ENCODE measurements around the gene GEMIN4. TPM values are rescaled to one million over a fixed set of nuclear protein-coding genes. Genes with fewer than 3 reads are reported as not detected.

The GEMIN4 gene
- total and polyA plus RNA-seq, 8 donors, result 14.0 to 34.5 (median 31.7) TPM

GRCh38 chr17:742147-742793 lies 9.8 kb downstream of the GEMIN4 start:
- no peak for TF ChIP-seq CTCF (IDR thresholded peaks at IDR 0.05)
- Histone ChIP-seq H3K36me3 (peaks cover 0 to 90% of the 10 kb centered on the region in 2 donors), H3K9me3 (no peaks in the 10 kb centered on the region), H3K27ac (no peak overlapping the region), H3K27me3 (no peaks in the 10 kb centered on the region), H3K4me1 (peaks cover 0 to 13% of the 10 kb centered on the region in 2 donors), H3K4me3 (no peak overlapping the region)
- intact Hi-C loops (cut with DNase I), result no loop called here
- DNase-seq (no peak), ATAC-seq (no peak)

- H3K27me3 ChIP-seq, result no peaks in the 10 kb centered on the region
- peaks cover 0 to 13% of the 10 kb centered on the region in 2 donors for H3K4me1 ChIP-seq
- ATAC-seq, result peak; percentile 62
- H3K36me3 ChIP-seq, result peaks cover 0 to 72% of the 10 kb centered on the region in 2 donors
- H3K4me3 ChIP-seq, result no peak overlapping the region
- no peak for TF ChIP-seq CTCF (IDR thresholded peaks at IDR 0.05)
- peak overlapping the region in 1 of 2 donors; percentile 87 for H3K27ac ChIP-seq
- no peaks in the 10 kb centered on the region for H3K9me3 ChIP-seq
- DNase-seq, result peak in 1 of 4 donors; percentile 42
- intact Hi-C loops (cut with DNase I), result no loop called here
These were observed 11.6 kb downstream of the GEMIN4 start for GRCh38 chr17:740240-741017.

DNA sequence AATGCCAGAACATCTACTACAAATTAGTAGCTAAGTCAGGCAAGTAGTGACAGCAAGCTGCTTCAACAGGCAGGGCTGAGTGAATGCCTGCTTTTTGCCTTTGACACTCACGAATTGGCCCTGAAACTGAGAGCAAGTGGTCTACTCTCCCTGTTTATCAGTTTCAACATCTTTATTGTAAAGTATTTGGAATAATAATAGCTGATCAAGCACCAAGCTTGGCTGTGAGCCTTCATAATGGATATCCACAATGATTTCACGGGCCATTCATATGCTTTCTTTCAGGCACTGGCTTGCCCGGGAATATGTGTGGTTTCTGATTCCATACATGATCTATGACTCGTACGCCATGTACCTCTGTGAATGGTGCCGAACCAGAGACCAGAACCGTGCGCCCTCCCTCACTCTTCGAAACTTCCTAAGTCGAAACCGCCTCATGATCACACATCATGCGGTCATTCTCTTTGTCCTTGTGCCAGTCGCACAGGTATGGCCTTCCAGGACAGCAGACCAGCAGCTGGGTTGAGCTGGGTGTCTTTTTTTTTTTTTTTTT lies 14.4 kb downstream of the GEMIN4 start:
- Histone ChIP-seq H3K4me3 (no peak overlapping the region), H3K9me3 (no peaks in the 10 kb centered on the region), H3K36me3 (peaks cover 0 to 44% of the 10 kb centered on the region in 2 donors), H3K27ac (no peak overlapping the region), H3K27me3 (peaks cover 0 to 13% of the 10 kb centered on the region in 2 donors), H3K4me1 (peaks cover 0 to 23% of the 10 kb centered on the region in 2 donors)
- DNase-seq (no peak), ATAC-seq (no peak)
- intact Hi-C loops (cut with DNase I), result no loop called here
- TF ChIP-seq CTCF (IDR thresholded peaks at IDR 0.05), result no peak

DNA sequence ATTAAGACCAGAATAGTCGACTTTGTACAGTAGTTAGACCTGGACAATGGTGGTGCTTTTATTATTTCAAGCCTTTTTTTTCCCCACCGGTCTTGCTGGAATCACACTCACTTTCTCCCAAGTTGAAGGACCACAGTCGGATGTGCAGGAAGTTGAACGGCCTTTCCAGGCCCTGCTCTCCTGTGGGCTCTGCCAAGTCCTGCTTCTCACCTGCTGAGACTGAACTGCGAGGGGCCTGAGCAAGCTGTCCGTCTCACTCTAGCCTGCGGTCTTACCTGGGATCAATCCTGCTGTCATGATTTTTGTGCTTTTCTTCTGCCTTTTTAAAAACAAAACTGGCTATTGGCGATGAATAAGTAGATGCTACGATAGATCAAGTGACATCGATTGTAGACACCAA lies 18.3 kb downstream of the GEMIN4 start:
- DNase-seq (no peak), ATAC-seq (no peak)
- H3K4me1 ChIP-seq, result peaks cover 0 to 21% of the 10 kb centered on the region in 2 donors
- H3K4me3 ChIP-seq, result peak overlapping the region in 1 of 2 donors; percentile 72
- H3K36me3 ChIP-seq, result peaks cover 0 to 10% of the 10 kb centered on the region in 2 donors
- no peaks in the 10 kb centered on the region for H3K9me3 ChIP-seq
- TF ChIP-seq CTCF (IDR thresholded peaks at IDR 0.05), result no peak
- no peak overlapping the region for H3K27ac ChIP-seq
- peaks cover 0 to 24% of the 10 kb centered on the region in 2 donors for H3K27me3 ChIP-seq
- intact Hi-C loops (cut with DNase I), result no loop called here
